ENCODE data around the gene CRHR1.

The CRHR1 gene

DNA sequence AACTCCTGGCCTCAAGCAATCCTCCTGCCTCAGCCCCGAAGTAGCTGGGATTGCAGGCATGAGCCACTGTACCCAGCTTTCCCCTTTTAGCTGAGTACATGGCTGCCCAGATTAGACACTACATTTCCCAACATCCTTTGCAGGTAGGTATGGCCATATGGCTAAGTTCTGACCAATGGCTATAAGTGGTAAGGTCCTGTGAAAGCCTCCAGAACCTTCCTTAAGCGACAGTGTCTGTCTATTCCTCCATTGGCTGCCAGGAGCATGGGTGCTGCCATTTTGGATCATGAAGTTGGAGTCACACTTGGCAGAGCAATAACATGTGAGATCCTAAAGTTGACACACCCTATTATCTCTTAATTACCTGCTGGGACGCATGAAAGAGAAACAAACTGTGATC lies 24.4 kb upstream of the CRHR1 start:
- no peak for DNase-seq

GRCh38 chr17:45761957-45762565 lies 22.1 kb upstream of the CRHR1 start:
- no peak for DNase-seq

- DNase-seq = no peak
Measured at GRCh38 chr17:45763182-45763581, 20.9 kb upstream of the CRHR1 start.

DNA sequence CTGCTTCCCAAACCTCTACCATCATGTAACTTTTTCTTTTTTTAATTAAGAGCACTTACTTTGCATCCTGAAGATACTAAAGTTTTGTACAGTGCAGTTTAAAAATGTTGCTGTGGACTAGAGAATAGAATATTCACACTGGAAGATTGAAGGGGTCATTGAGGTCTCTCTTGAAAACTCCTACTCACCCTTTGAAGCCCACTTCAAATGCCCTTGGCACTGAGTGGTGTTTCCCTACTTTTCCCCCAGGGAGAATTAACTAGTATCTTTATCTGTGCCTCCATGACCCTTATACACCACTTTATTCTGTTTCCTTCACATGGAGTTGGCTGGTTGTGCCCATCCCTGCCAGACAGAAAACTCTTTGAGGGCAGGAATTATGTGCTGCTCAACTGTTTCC lies 19.6 kb upstream of the CRHR1 start:
- no peak for DNase-seq

- DNase-seq = no peak
Measured at GRCh38 chr17:45768000-45768399, 16.1 kb upstream of the CRHR1 start.

- DNase-seq = no peak
Measured at GRCh38 chr17:45770632-45771270, 13.4 kb upstream of the CRHR1 start.

GRCh38 chr17:45771271-45771959 lies 12.7 kb upstream of the CRHR1 start:
- DNase-seq = no peak

GRCh38 chr17:45775148-45775547 lies 9.0 kb upstream of the CRHR1 start:
- DNase-seq = no peak

DNA sequence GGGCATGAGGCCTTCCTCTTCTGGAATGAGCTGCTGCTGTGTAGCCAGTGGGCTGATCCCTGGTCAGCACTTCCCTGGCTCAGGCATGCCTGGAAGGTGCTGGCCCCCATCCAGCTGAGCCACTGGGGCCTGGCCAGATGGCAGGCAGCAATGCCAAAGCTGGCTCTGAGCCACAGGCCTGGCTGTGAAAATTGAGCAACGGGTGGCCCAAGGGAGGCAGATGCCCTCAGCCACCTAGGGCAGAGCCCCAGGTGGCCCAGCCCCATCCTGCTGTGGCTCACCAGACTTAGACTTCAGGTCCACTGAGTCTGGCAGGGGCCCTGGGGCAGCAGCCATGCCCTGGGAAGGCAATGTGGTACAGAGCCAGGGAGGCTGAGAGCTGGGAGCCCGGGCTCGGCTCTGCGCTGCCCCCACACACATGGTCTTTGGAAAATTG lies 8.5 kb upstream of the CRHR1 start:
- DNase-seq = no peak

- DNase-seq = no peak
Measured at GRCh38 chr17:45776896-45777295, 7.2 kb upstream of the CRHR1 start.

DNA sequence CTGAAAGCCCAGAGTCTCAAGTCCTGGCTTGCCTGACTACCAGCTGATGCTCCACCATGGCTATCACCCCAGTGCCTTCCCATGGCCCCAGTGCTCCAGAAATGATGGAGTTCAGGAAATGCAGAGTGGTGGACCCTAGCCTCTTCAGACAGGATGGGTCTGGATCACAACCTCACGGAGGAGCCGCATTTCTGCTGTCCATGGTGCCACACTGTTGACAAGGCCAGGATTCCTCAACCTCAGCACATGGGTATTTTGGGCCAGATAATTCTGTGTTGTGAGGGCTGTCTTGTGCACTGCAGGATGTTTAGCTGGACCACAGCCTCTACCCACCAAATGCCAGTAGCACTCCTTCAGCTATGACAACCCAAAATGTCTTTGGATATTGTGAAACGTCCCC lies 6.7 kb upstream of the CRHR1 start:
- DNase-seq = no peak

GRCh38 chr17:45780921-45781320 lies 3.2 kb upstream of the CRHR1 start:
- no peak for DNase-seq

DNA sequence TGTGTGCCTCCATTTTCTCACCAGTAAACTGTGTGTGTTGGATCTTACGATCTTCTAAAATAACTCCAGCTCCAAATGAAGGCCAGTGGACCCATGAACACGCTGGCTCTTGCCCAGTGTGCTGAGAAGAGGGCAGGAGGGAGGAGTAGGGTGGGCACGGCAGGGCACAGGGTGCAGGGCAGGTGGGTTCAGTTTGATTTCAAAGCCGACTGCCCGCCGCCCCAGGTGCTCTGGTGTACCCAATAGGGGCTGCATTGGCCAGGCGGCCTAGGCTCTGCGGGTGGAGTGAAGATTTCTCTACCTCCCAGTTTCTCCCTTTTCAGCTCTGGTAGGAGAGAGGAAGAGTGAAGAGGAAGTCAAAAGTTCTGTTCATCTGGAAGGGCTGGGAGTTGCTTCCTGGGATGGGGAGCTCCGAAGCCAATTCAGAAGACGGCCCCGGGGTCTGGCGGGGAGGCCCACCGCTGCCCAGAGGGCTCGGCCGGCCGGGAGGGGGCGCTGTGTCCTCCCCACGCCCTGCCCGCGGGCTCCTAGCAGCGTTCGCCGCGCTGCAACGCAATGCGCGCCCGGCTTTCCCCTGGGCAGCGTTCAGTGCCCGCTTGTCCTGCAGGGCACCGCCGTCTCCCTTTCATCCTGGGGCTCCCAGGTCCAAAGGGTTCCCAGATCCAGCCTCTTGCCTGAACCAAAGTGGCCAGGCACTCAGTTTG lies 1.1 kb upstream of the CRHR1 start:
- peak in 1 of 4 experiments; percentile 12 for DNase-seq

GRCh38 chr17:45783593-45784292 lies 377 bp upstream of the CRHR1 start:
- no peak for DNase-seq

GRCh38 chr17:45784741-45785479 lies 790 bp downstream of the CRHR1 start:
- DNase-seq = peak in 1 of 4 experiments; percentile 7

GRCh38 chr17:45785480-45786193 lies 1.5 kb downstream of the CRHR1 start:
- no peak for DNase-seq

DNA sequence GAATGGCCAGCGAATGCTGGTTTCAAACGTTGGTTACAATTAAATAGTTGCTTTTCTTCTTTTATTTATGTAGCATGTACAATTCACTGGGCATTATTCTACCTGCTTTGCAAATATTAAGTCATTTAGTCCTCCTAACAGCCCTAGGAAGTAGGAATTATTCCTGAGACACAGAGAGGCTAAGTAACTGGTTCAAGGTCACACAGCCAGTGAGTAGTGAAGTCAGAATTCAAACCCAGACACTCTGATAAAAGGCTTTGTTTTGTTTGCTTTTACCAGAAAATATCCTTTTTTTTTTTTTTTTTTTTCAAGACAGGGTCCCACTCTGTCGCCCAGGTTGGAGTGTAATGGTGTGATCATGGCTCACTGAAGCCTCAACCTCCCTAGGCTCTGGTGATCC lies 2.2 kb downstream of the CRHR1 start:
- no peak for DNase-seq

GRCh38 chr17:45787044-45787443 lies 2.9 kb downstream of the CRHR1 start:
- no peak for DNase-seq

DNA sequence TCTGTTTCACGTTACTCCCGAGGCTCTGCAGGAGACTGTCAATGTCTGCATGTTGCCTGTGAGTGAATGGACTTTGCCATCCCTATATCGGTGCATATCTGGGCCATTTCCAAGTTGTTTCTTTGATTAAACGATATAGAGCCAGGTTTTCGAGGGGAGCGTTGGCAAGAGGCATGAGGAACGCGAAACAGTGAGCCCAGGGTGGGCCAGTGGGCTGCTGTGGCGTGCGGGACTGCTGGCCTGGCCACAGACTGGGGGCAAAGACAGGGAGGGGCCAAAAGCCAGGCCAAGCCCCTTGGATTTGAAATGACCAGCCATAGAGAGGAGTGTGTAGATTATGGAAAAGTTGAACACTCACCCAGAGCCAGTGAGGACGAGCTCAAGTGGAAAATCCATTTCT lies 3.5 kb downstream of the CRHR1 start:
- no peak for DNase-seq

DNA sequence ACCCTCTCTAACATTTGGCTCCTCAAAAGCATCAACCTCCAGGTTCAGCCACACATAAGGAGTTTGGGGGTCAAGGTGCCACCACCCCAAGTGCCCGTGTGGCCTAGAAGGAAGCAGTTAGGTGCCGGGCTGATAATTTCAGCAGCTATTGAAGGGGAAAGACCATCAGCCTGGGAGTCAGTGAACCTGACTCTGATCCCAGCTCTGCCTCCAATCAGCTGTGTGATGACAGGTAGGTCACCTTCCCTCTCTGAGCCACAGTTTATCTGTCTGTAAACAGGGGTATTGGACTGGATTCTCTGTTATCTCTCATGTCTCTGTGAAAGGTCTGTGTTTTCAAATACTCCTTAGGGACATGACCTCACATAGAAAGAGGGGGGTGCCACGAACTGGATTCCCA lies 3.9 kb downstream of the CRHR1 start:
- DNase-seq = no peak

DNA sequence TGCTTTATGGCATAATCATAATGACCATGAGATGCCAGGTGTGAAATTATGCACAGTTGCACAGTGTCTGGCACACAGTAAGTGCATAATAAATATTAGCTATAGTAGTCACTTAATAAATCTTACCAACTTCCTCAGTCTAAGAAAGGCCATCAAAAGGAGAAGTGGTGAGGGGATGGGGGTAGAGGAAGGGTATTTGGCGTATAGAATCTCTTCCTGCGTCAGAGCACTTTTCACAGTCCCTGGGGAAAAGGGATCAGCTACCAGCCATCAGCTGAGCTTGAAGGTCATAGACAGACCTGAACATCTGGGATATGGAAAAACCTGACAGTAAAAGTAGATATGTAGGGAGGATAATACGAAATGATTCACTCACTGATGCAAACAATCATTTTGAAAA lies 5.8 kb downstream of the CRHR1 start:
- DNase-seq = no peak
